GM18951 (cell line): Measurements from ENCODE around the gene AP3S2.
"Not testable (repeated sequence)": the region's sequence is repeated elsewhere in the genome, so short reads cannot be mapped to it uniquely, and the experiment has no call there.

ENCODE experiments used
- POLR2A ChIP-seq: IDR thresholded peaks from 4 replicates; pipeline ENCODE4 v1.6.1; 2011; ENCODE audit warnings: mild to moderate bottlenecking; ENCODE audit not compliant: insufficient read length, insufficient read depth; ENCODE audit errors: extremely low read depth
- in situ Hi-C: fragments of 300-500 bp; cut with MboI; formaldehyde crosslinking; loops from one replicate; pipeline ENCODE4 v1.12.0; 2022; ENCODE audit warnings: low sequenced_read_pairs, mixed read lengths, inconsistent platforms; ENCODE audit not compliant: unreplicated experiment

AP3S2 gene

GRCh38 chr15:89898146-89898545 lies 4.4 kb upstream of the AP3S2 start:
- in situ Hi-C loops = loop anchor here (5.0 kb wide), 1 partner anchor 179 kb away; no protein-coding TSS in a partner anchor
- TF ChIP-seq POLR2A = no peak

GRCh38 chr15:89893027-89893426 lies 767 bp downstream of the AP3S2 start:
- in situ Hi-C loops = no loop called here
- TF ChIP-seq POLR2A = no peak

- in situ Hi-C loops = no loop called here
- no peak for TF ChIP-seq POLR2A
These were observed 5.5 kb downstream of the AP3S2 start for GRCh38 chr15:89888214-89888804.

- in situ Hi-C loops = no loop called here
- TF ChIP-seq POLR2A = no peak
These were observed 8.2 kb downstream of the AP3S2 start for GRCh38 chr15:89885611-89886010.

GRCh38 chr15:89885179-89885578 lies 8.6 kb downstream of the AP3S2 start:
- in situ Hi-C loops = not testable (repeated sequence)

GRCh38 chr15:89883518-89883917 lies 10.3 kb downstream of the AP3S2 start:
- no peak for TF ChIP-seq POLR2A
- in situ Hi-C loops = no loop called here

GRCh38 chr15:89880727-89881126 lies 13.1 kb downstream of the AP3S2 start:
- TF ChIP-seq POLR2A = no peak
- in situ Hi-C loops = no loop called here

- TF ChIP-seq POLR2A = no peak
- in situ Hi-C loops = loop anchor here (5.0 kb wide), 1 partner anchor 126 kb away; the partner anchor contains the start of gene MESP1
These were observed 15.5 kb downstream of the AP3S2 start for GRCh38 chr15:89878323-89878722.

- TF ChIP-seq POLR2A = no peak
- in situ Hi-C loops = loop anchor here (5.0 kb wide), 1 partner anchor 125 kb away; the partner anchor contains the start of gene MESP1
These were observed 16.7 kb downstream of the AP3S2 start for GRCh38 chr15:89877083-89877425.

- in situ Hi-C loops = loop anchor here (5.0 kb wide), 1 partner anchor 124 kb away; the partner anchor contains the start of gene MESP1
These were observed 17.3 kb downstream of the AP3S2 start for GRCh38 chr15:89876396-89877082.

GRCh38 chr15:89875741-89876140 lies 18.1 kb downstream of the AP3S2 start:
- no peak for TF ChIP-seq POLR2A
- in situ Hi-C loops = loop anchor here (5.0 kb wide), 1 partner anchor 123 kb away; the partner anchor contains the start of gene MESP1

More at GRCh38 chr15:89876396-89877082, 17.3 kb downstream of the AP3S2 start:
- no peak for TF ChIP-seq POLR2A

- in situ Hi-C loops = loop anchor here (5.0 kb wide), 1 partner anchor 123 kb away; the partner anchor contains the start of gene MESP1
- no peak for TF ChIP-seq POLR2A
These were observed 18.7 kb downstream of the AP3S2 start for GRCh38 chr15:89874926-89875564.

GRCh38 chr15:89870688-89871288 lies 23.0 kb downstream of the AP3S2 start:
- in situ Hi-C loops = no loop called here
- no peak for TF ChIP-seq POLR2A
